B cell (primary cell): ENCODE measurements around the gene ACP7. TPM values are rescaled to one million over a fixed set of nuclear protein-coding genes. Genes with fewer than 3 reads are reported as not detected.

Source experiments
- ATAC-seq: fragments of 200-7000 bp; cut with Tn5 transposase; one replicate; pipeline ENCODE4 v1.10.0; 2021; ENCODE audit warnings: low read depth, mild to moderate bottlenecking, moderate number of reproducible peaks, moderate library complexity
- CTCF ChIA-PET: fragments of 350-600 bp; sonication (Branson Sonifier 250); formaldehyde crosslinking; loops from one replicate; lab custom pipeline; 2021; ENCODE audit warnings: antibody characterized with exemption, inconsistent platforms; lab: Charles Lee
- POLR2A ChIA-PET: fragments of 350-600 bp; sonication (Branson Sonifier 250); formaldehyde crosslinking; loops from one replicate; lab custom pipeline; 2021; ENCODE audit warnings: antibody characterized with exemption; lab: Charles Lee
- DNase-seq: peaks from one replicate; pipeline ENCODE4 v3.0.0; 2013
- H2AFZ ChIP-seq: 2 replicates; pipeline ENCODE4 v1.6.1; 2012; ENCODE audit warnings: mild to moderate bottlenecking, low read depth, low read length; ENCODE audit not compliant: insufficient read depth, poor library complexity, severe bottlenecking
- H3K27ac ChIP-seq, 2 donors: 1 replicate in 1 of 2; 2 replicates in 1 of 2; pipeline ENCODE4 v1.5.1; 2012 to 2013; ENCODE audit warnings: low read length in 2 of 2, mild to moderate bottlenecking in 2 of 2, moderate library complexity in 1 of 2
- H3K27me3 ChIP-seq, 4 experiments: fragments of 200-600 bp in 1 of 4; sonication (generic) in 1 of 4; replicated peaks in 1 of 4; 1 replicate in 2 of 4; 2 replicates in 2 of 4; pipeline versions ENCODE4 v1.6.1 to v1.7.0; 2013 to 2016; ENCODE audit warnings: low read length in 3 of 4, mild to moderate bottlenecking in 2 of 4, mixed read lengths in 1 of 4, moderate library complexity in 1 of 4; ENCODE audit not compliant: insufficient read depth in 4 of 4, control insufficient read depth in 3 of 4; ENCODE audit errors: control extremely low read depth in 1 of 4
- H3K36me3 ChIP-seq, 2 experiments: replicated peaks in 1 of 2; 1 replicate in 1 of 2; 2 replicates in 1 of 2; pipeline versions ENCODE4 v1.6.1 to v1.7.1; 2013; ENCODE audit warnings: low read length in 1 of 2; ENCODE audit not compliant: insufficient read depth in 2 of 2, control insufficient read depth in 1 of 2; ENCODE audit errors: control extremely low read depth in 1 of 2, extremely low read depth in 1 of 2
- H3K4me1 ChIP-seq, 2 donors: fragments of 200-600 bp in 1 of 2; sonication (generic) in 1 of 2; 1 replicate in 1 of 2; 2 replicates in 1 of 2; pipeline versions ENCODE4 v1.5.1 to v1.6.1; 2013 to 2017; ENCODE audit warnings: low read length in 2 of 2; ENCODE audit not compliant: control insufficient read depth in 2 of 2, insufficient read depth in 2 of 2
- H3K4me2 ChIP-seq: replicated peaks from 2 replicates; pipeline ENCODE3; 2012; ENCODE audit warnings: mild to moderate bottlenecking, low read depth, low read length; ENCODE audit not compliant: poor library complexity, severe bottlenecking
- H3K4me3 ChIP-seq, 5 experiments: fragments of 200-600 bp in 1 of 5; sonication (generic) in 1 of 5; 1 replicate in 3 of 5; 2 replicates in 2 of 5; pipeline versions ENCODE4 v1.5.1 to v1.7.0; 2011 to 2016; ENCODE audit warnings: low read length in 4 of 5, mild to moderate bottlenecking in 4 of 5, low read depth in 2 of 5, control low read depth in 1 of 5, moderate library complexity in 1 of 5; ENCODE audit not compliant: insufficient read depth in 1 of 5; ENCODE audit errors: control extremely low read depth in 1 of 5, extremely low read depth in 1 of 5
- H3K79me2 ChIP-seq: fragments of 200-600 bp; sonication (generic); one replicate; pipeline ENCODE4 v1.6.0; 2016; ENCODE audit warnings: low read length; ENCODE audit not compliant: control insufficient read depth, insufficient read depth
- H3K9ac ChIP-seq: fragments of 200-600 bp; sonication (generic); 2 replicates; pipeline ENCODE4 v1.6.1; 2017; ENCODE audit warnings: mild to moderate bottlenecking, low read length, moderate library complexity
- H3K9me3 ChIP-seq, 3 donors: one replicate each; pipeline versions ENCODE4 v1.6.1 to v1.7.1; 2013; ENCODE audit warnings: low read length in 2 of 3; ENCODE audit not compliant: control insufficient read depth in 2 of 3, insufficient read depth in 1 of 3; ENCODE audit errors: control extremely low read depth in 1 of 3
- H4K20me1 ChIP-seq: 2 replicates; pipeline ENCODE4 v1.6.0; 2012; ENCODE audit warnings: mild to moderate bottlenecking, low read length; ENCODE audit not compliant: insufficient read depth, control insufficient read depth, poor library complexity, severe bottlenecking
- H3K27ac Mint-ChIP-seq: one replicate; pipeline ENCODE4 v1.8.0; 2021; ENCODE audit warnings: mixed read lengths
- H3K27me3 Mint-ChIP-seq: one replicate; pipeline ENCODE4 v1.8.0; 2021; ENCODE audit warnings: mixed read lengths
- H3K4me1 Mint-ChIP-seq: one replicate; pipeline ENCODE4 v1.8.0; 2021; ENCODE audit warnings: mixed read lengths
- H3K4me3 Mint-ChIP-seq: one replicate; pipeline ENCODE4 v1.8.0; 2021; ENCODE audit warnings: mixed read lengths
- H3K9me3 Mint-ChIP-seq: one replicate; pipeline ENCODE4 v1.8.0; 2022; ENCODE audit warnings: mixed read lengths; ENCODE audit not compliant: insufficient read depth
- EZH2 ChIP-seq: IDR thresholded peaks from 2 replicates; pipeline ENCODE4 v1.6.1; 2012; ENCODE audit warnings: borderline replicate concordance, low read depth, mild to moderate bottlenecking, moderate library complexity, low read length; ENCODE audit not compliant: insufficient read depth, poor library complexity, severe bottlenecking
- WGBS: methylation state at CpG from one replicate; pipeline ENCODE4 v1.1.5; 2013; ENCODE audit warnings: missing lambda C conversion rate; ENCODE audit not compliant: insufficient coverage; 5-methylcytosine and 5-hydroxymethylcytosine counted together
- intact Hi-C: fragments of 100-400 bp; cut with micrococcal nuclease; formaldehyde crosslinking; loops from one replicate; pipeline ENCODE4 v1.10.0; 2022
- polyA plus RNA-seq: library from polyadenylated mRNA; depleted of rRNA; stranded (reverse); fragments of >200 nt; gene quantifications from 2 replicates; pipeline ENCODE4 v1.2.3, GENCODE V29; 2012
- total RNA-seq, 2 donors: library from RNA; stranded (reverse); fragments of 120-200 nt in 1 of 2; gene quantifications; 1 replicate in 1 of 2; 2 replicates in 1 of 2; pipeline versions ENCODE4 v1.2.3 to v1.2.4, GENCODE V29; 2013 to 2022
- TF ChIP-seq, protein P1 (sequence below): fragments of 200-600 bp; IDR thresholded peaks from one replicate; pipeline ENCODE4 v1.8.0; 2022; ENCODE audit warnings: antibody characterized with exemption, mild to moderate bottlenecking

The ACP7 gene
- total and polyA plus RNA-seq, 2 donors (not counting 1 experiment from before 2014, with no cell fraction given), result not detected

DNA sequence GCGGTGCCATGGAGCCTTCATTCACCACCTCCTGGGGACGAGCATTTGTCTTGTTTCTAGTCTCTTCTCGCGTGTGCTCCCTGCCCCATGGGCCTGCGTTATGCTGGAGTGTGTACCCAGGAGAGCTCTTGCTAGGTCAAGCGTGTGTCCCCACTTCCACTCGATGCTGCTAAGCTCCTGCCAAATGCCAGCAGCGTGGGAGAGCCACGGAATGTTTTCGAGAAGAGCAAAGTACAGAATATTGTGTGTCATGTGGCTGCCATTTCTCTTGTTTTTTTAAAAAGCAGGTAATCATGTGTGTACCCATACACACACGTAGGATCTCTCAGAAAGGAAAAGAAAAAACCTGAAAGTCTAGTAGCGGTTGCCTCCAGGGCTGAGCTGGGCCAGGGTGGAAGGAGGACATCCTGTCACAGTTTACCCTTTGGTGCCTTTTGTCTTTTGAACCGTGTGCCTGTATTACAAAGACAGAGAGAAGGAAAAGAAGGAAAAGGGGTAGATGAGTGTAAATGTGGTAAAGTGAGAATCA, 70.0 kb downstream of the ACP7 start:
- Histone ChIP-seq H3K9me3 (no peaks in the 10 kb centered on the region), H2AFZ (no peak overlapping the region), H3K4me3 (no peak overlapping the region), H3K79me2 (peaks cover 75% of the 10 kb centered on the region), H3K4me1 (no peaks in the 10 kb centered on the region), H3K27ac (no peak overlapping the region), H4K20me1 (peaks cover 40% of the 10 kb centered on the region), H3K4me2 (no peak overlapping the region), H3K9ac (no peak overlapping the region), H3K36me3 (no peaks in the 10 kb centered on the region), H3K27me3 (no peaks in the 10 kb centered on the region)
- H3K4me1 Mint-ChIP-seq, result peaks cover 6% of the 10 kb centered on the region
- intact Hi-C loops, result no loop called here
- H3K4me3 Mint-ChIP-seq, result no peak overlapping the region
- WGBS, result 96% methylated on average over 9 of the region's 13 CpGs
- ChIA-PET CTCF (no interaction called here), POLR2A (no interaction called here)
- no peak for DNase-seq
- no peak overlapping the region for H3K27ac Mint-ChIP-seq
- H3K9me3 Mint-ChIP-seq, result no peaks in the 10 kb centered on the region
- TF ChIP-seq EZH2, result no peak
- TF ChIP-seq, protein P1, sequence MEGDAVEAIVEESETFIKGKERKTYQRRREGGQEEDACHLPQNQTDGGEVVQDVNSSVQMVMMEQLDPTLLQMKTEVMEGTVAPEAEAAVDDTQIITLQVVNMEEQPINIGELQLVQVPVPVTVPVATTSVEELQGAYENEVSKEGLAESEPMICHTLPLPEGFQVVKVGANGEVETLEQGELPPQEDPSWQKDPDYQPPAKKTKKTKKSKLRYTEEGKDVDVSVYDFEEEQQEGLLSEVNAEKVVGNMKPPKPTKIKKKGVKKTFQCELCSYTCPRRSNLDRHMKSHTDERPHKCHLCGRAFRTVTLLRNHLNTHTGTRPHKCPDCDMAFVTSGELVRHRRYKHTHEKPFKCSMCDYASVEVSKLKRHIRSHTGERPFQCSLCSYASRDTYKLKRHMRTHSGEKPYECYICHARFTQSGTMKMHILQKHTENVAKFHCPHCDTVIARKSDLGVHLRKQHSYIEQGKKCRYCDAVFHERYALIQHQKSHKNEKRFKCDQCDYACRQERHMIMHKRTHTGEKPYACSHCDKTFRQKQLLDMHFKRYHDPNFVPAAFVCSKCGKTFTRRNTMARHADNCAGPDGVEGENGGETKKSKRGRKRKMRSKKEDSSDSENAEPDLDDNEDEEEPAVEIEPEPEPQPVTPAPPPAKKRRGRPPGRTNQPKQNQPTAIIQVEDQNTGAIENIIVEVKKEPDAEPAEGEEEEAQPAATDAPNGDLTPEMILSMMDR, result no peak
- H3K27me3 Mint-ChIP-seq, result no peaks in the 10 kb centered on the region
- ATAC-seq, result no peak

GRCh38 chr19:39154629-39155100, 70.5 kb downstream of the ACP7 start:
- CTCF ChIA-PET, result no interaction called here
- Histone ChIP-seq H3K4me3 (no peak overlapping the region), H3K4me2 (no peak overlapping the region), H3K27ac (no peak overlapping the region), H3K9ac (no peak overlapping the region), H3K79me2 (peaks cover 72% of the 10 kb centered on the region), H2AFZ (no peak overlapping the region), H4K20me1 (peaks cover 39% of the 10 kb centered on the region), H3K27me3 (no peaks in the 10 kb centered on the region), H3K4me1 (no peaks in the 10 kb centered on the region), H3K36me3 (no peaks in the 10 kb centered on the region), H3K9me3 (no peaks in the 10 kb centered on the region)
- TF ChIP-seq EZH2, result no peak
- TF ChIP-seq, protein P1, result no peak
- no peak for DNase-seq
- intact Hi-C loops, result no loop called here
- H3K4me1 Mint-ChIP-seq, result peaks cover 6% of the 10 kb centered on the region
- no peaks in the 10 kb centered on the region for H3K9me3 Mint-ChIP-seq
- no peak for ATAC-seq
- no peak overlapping the region for H3K27ac Mint-ChIP-seq
- H3K4me3 Mint-ChIP-seq, result no peak overlapping the region
- no peaks in the 10 kb centered on the region for H3K27me3 Mint-ChIP-seq
- 96% methylated on average over 10 of the region's 11 CpGs for WGBS
- POLR2A ChIA-PET, result no interaction called here
